Activated naive CD8-positive, alpha-beta T cell treated with anti-CD3 and anti-CD28 coated beads, Interleukin-2, amount 50 U/mL, for 24 hours (primary cell): ENCODE measurements around the gene ZSWIM8.
"Not testable (repeated sequence)": the region's sequence is repeated elsewhere in the genome, so short reads cannot be mapped to it uniquely, and the experiment has no call there.

Source experiments
- ATAC-seq: fragments of 150-1000 bp; cut with Tn5 transposase; one replicate; pipeline ENCODE4 v1.10.0; 2021
- DNase-seq: peaks from one replicate; pipeline ENCODE4 v3.0.0; 2021
- H3K27ac Mint-ChIP-seq: one replicate; pipeline ENCODE4 v1.8.0; 2021; ENCODE audit warnings: mild to moderate bottlenecking, mixed read lengths
- H3K27me3 Mint-ChIP-seq: one replicate; pipeline ENCODE4 v1.8.0; 2021; ENCODE audit warnings: mixed read lengths
- H3K36me3 Mint-ChIP-seq: one replicate; pipeline ENCODE4 v1.8.0; 2021; ENCODE audit warnings: low read depth, mixed read lengths
- H3K4me1 Mint-ChIP-seq: one replicate; pipeline ENCODE4 v1.8.0; 2021; ENCODE audit warnings: mixed read lengths
- H3K4me3 Mint-ChIP-seq: one replicate; pipeline ENCODE4 v1.8.0; 2021; ENCODE audit warnings: mild to moderate bottlenecking, moderate library complexity, mixed read lengths
- H3K9me3 Mint-ChIP-seq: one replicate; pipeline ENCODE4 v1.8.0; 2021; ENCODE audit warnings: mixed read lengths

The ZSWIM8 gene

DNA sequence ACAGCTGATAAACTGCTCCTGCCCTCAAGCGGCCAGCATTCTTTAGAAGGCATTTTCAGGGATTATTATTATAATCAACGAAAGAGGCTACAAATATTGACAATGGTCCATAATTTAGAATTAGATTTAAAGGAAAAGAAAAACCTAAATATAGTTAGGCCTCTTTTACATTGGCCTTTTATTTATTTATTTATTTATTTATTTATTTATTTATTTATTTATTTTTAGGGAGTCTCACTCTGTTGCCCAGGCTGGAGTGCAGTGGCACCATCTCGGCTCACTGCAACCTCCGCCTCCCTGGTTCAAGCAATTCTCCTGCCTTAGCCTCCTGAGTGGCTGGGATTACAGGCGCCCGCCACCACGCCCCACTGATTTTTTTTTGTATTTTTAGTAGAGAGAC is 43.7 kb downstream of the ZSWIM8 start:
- not testable (repeated sequence) for H3K27ac Mint-ChIP-seq, H3K9me3 Mint-ChIP-seq, DNase-seq, H3K36me3 Mint-ChIP-seq, H3K27me3 Mint-ChIP-seq, H3K4me3 Mint-ChIP-seq, ATAC-seq, H3K4me1 Mint-ChIP-seq

DNA sequence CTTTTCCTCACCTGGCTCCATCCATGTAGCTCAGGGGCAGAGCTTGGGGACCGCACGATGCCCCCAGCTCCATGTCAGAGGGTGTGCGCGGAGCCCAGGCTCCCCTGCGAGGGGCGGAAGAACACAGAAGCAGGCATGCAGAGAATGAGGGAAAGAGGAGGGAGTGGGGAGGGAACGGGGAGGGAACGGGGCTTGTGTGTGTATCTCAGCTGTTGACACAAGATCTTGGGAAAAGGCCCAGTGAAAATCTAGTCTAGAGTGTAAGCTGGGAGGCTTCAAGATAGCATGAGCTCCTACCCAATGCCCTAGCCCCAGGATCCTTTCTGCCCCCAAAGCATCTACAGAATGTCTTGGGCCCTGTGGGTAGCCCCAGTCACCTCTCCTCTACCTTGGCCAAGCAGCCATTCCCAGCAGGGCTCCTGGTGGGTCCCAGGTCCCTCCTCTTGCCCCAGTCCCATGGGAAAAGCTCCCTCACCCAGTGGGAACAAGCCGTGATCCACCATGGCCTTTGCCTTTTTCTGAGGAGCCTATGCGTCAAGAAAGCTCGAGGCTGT is 51.1 kb downstream of the ZSWIM8 start:
- ATAC-seq, result no peak

GRCh38 chr10:73837072-73837471 is 51.7 kb downstream of the ZSWIM8 start:
- ATAC-seq (no peak), DNase-seq (no peak)
- H3K4me3 Mint-ChIP-seq, result no peak overlapping the region
- no peak overlapping the region for H3K27ac Mint-ChIP-seq
- no peaks in the 10 kb centered on the region for H3K4me1 Mint-ChIP-seq
- no peaks in the 10 kb centered on the region for H3K36me3 Mint-ChIP-seq
- H3K9me3 Mint-ChIP-seq, result no peaks in the 10 kb centered on the region
- no peaks in the 10 kb centered on the region for H3K27me3 Mint-ChIP-seq

More for the DNA sequence above, 51.1 kb downstream of the ZSWIM8 start:
- no peak overlapping the region for H3K27ac Mint-ChIP-seq
- no peaks in the 10 kb centered on the region for H3K36me3 Mint-ChIP-seq
- no peaks in the 10 kb centered on the region for H3K4me1 Mint-ChIP-seq
- no peaks in the 10 kb centered on the region for H3K27me3 Mint-ChIP-seq
- H3K9me3 Mint-ChIP-seq, result no peaks in the 10 kb centered on the region
- H3K4me3 Mint-ChIP-seq, result no peak overlapping the region
- DNase-seq, result no peak

DNA sequence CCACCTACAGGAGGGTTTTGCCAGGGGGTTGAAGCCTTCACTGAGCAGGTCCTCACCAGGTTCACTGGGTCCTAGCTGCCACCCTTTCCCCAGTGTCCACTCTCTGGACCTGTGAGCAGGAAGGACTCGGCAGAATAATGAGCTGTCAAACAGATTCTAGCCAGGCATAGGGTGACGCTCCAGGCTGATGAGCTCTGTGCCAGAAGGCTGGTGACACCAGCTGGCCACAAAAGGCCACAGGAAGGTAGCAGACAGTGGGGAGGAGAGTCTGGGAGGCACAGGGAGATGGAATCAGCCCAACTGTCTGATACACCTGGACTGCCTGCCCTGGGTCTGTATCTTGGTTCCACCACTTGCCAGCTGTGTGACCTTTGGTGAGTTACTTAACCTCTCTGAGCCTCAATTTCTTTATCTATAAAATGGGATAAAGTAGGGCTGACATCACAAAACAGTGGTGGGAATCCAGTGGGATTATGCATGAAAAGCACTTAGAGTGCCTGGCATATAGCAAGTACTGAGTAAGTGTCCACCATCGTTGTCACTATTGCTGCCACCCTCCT is 52.7 kb downstream of the ZSWIM8 start:
- no peaks in the 10 kb centered on the region for H3K4me1 Mint-ChIP-seq
- no peak overlapping the region for H3K4me3 Mint-ChIP-seq
- H3K9me3 Mint-ChIP-seq, result no peaks in the 10 kb centered on the region
- peaks cover 2% of the 10 kb centered on the region for H3K36me3 Mint-ChIP-seq
- no peak overlapping the region for H3K27ac Mint-ChIP-seq
- H3K27me3 Mint-ChIP-seq, result no peaks in the 10 kb centered on the region
- DNase-seq, result no peak
- ATAC-seq, result no peak

DNA sequence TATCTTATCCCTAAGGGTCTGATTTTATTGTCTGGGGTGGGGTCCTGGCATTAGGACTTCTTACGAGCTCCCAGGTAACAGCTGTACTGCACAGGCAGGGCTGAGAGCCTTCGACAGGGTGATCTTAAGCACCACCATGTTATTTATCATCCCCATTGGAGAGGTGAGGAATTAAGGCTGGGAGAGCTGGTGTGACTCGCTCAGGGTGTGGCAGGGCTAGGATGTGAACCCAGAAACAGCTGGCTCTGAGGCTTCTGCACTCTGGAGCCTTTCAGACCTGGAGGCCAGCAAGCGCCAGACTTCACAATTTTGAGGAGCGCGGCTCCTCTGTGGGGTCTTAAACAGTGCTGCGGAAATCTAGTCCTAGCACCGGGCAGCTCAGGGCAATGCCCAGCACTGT is 53.4 kb downstream of the ZSWIM8 start:
- H3K27ac Mint-ChIP-seq, result no peak overlapping the region
- DNase-seq (no peak), ATAC-seq (no peak)
- no peaks in the 10 kb centered on the region for H3K4me1 Mint-ChIP-seq
- H3K27me3 Mint-ChIP-seq, result no peaks in the 10 kb centered on the region
- no peaks in the 10 kb centered on the region for H3K9me3 Mint-ChIP-seq
- H3K36me3 Mint-ChIP-seq, result peaks cover 6% of the 10 kb centered on the region
- no peak overlapping the region for H3K4me3 Mint-ChIP-seq

DNA sequence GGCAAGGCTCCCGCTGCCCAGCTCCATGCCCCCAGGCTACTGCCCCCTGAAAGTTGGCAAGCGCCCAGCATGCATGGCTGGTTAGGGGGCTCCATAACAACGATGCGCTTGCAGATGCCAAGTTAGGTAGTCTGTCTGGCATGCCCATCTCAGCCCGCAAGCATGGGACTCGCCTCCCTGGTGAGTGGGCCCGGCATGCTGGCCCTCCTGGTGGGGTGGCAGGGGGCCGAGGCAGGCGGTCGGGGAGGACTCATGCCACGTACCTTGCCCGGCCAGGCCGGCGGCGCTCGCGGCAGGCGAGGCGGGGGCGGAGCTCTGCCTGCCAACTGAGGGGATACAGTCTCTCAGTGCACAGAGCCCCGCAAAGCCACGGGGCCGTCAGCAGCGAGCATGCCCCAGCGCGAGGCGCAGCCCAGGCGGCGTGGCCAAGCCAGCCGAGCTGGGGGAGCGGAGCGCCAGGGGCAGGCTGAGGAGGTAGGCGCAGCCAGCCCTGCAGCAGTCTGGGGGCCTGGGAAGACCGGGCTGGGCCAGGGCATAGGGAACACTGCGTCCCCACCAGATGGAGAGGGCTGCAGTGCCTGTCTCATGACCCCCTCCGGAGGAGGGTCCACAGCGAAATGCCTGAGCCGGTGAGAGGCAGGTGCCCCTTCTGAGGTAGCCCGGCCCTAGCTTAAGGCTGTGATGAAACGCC is 54.0 kb downstream of the ZSWIM8 start:
- H3K36me3 Mint-ChIP-seq, result peaks cover 6% of the 10 kb centered on the region
- no peaks in the 10 kb centered on the region for H3K9me3 Mint-ChIP-seq
- H3K4me3 Mint-ChIP-seq, result no peak overlapping the region
- no peak for DNase-seq
- ATAC-seq, result no peak
- H3K27ac Mint-ChIP-seq, result no peak overlapping the region
- H3K4me1 Mint-ChIP-seq, result no peaks in the 10 kb centered on the region
- no peaks in the 10 kb centered on the region for H3K27me3 Mint-ChIP-seq

GRCh38 chr10:73840056-73840402 is 54.6 kb downstream of the ZSWIM8 start:
- ATAC-seq (no peak), DNase-seq (no peak)
- Mint-ChIP-seq H3K36me3 (peaks cover 6% of the 10 kb centered on the region), H3K4me1 (no peaks in the 10 kb centered on the region), H3K9me3 (no peaks in the 10 kb centered on the region), H3K27ac (no peak overlapping the region), H3K27me3 (no peaks in the 10 kb centered on the region), H3K4me3 (no peak overlapping the region)

GRCh38 chr10:73840403-73841060 is 55.1 kb downstream of the ZSWIM8 start:
- H3K4me1 Mint-ChIP-seq, result no peaks in the 10 kb centered on the region
- H3K4me3 Mint-ChIP-seq, result no peak overlapping the region
- no peak for ATAC-seq
- H3K9me3 Mint-ChIP-seq, result no peaks in the 10 kb centered on the region
- no peak overlapping the region for H3K27ac Mint-ChIP-seq
- DNase-seq, result no peak
- no peaks in the 10 kb centered on the region for H3K27me3 Mint-ChIP-seq
- H3K36me3 Mint-ChIP-seq, result peaks cover 6% of the 10 kb centered on the region

- Mint-ChIP-seq H3K4me3 (no peak overlapping the region), H3K36me3 (peaks cover 6% of the 10 kb centered on the region), H3K27ac (no peak overlapping the region), H3K27me3 (no peaks in the 10 kb centered on the region), H3K9me3 (no peaks in the 10 kb centered on the region), H3K4me1 (no peaks in the 10 kb centered on the region)
- no peak for DNase-seq
- no peak for ATAC-seq
Measured at GRCh38 chr10:73841061-73841421, 55.6 kb downstream of the ZSWIM8 start.

DNA sequence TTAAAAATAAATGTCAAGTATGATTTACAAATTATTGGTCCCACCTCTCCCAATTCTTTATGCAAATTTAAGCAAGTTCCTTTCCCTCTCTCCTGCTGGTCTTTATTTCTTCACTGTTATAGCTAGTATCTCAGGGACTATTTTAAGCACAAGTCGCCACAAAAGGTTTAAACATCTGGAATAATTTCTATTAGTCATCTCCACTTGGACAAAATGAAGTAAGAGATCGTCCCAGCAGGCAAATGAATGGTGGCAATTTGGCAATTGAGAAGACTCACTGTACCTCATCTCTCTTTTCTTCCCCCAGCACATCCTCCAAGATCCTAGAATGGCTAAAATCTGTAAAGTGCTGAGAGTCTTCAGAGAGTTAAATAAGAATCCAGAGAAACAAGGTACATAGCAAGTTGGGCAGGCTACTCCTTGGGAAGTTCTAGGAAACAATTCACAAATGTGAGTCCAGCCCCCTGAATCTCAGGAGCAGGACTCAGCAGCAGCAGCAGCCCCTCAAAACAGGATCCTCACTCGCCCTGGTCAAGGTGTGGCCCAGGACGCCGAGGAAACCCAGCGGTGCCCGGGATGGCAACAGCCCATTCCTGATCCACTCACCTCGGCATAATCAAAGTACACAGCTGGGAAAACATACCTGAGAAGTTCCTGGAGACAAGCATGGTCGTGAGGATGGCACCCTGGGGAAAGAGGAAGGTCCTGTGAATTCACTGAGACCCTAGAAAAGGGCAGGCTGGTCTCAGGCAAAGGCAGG is 56.3 kb downstream of the ZSWIM8 start:
- no peaks in the 10 kb centered on the region for H3K4me1 Mint-ChIP-seq
- H3K27me3 Mint-ChIP-seq, result no peaks in the 10 kb centered on the region
- peaks cover 6% of the 10 kb centered on the region for H3K36me3 Mint-ChIP-seq
- no peak overlapping the region for H3K4me3 Mint-ChIP-seq
- no peak overlapping the region for H3K27ac Mint-ChIP-seq
- no peaks in the 10 kb centered on the region for H3K9me3 Mint-ChIP-seq
- ATAC-seq (no peak), DNase-seq (no peak)

DNA sequence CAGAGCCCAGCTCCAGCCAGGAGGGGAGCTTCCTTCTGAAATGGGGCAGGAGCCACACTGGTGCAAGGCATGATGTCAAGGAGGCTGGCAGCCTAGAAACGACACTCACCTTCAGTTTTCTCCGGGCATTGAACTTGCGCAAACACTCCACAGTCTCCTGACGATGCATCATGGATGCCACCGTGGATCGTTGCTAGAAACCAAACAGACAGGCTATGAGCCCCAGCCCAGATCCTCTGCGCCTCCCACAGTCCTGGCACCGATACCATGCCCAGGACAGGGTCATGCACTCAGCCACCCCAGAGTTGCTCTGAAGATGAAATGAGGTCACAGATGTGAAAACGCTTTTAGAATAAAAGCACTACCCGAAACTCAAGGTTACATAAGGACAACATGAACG is 56.9 kb downstream of the ZSWIM8 start:
- H3K36me3 Mint-ChIP-seq, result peaks cover 6% of the 10 kb centered on the region
- H3K4me1 Mint-ChIP-seq, result no peaks in the 10 kb centered on the region
- no peak for ATAC-seq
- DNase-seq, result no peak
- no peaks in the 10 kb centered on the region for H3K9me3 Mint-ChIP-seq
- no peaks in the 10 kb centered on the region for H3K27me3 Mint-ChIP-seq
- H3K4me3 Mint-ChIP-seq, result no peak overlapping the region
- H3K27ac Mint-ChIP-seq, result no peak overlapping the region

DNA sequence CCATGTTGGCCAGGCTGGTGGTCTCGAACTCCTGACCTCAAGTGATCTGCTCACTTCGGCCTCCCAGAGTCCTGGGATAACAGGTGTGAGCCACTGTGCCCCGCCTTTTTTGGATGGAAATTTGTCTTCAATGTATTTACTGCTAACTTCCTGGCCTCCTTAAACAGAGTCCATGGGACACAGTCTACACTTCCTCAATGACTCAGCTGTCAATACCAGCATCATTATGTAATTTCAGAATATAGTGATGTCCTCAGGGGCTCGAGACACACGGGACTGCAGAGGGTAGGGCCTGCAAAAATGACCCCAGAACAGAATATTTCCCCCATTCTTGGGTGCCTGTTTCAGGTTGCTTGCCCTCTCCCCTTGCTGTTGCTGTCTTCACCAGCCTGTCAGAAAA is 57.9 kb downstream of the ZSWIM8 start:
- DNase-seq (no peak), ATAC-seq (no peak)
- H3K27ac Mint-ChIP-seq, result no peak overlapping the region
- peaks cover 6% of the 10 kb centered on the region for H3K36me3 Mint-ChIP-seq
- H3K9me3 Mint-ChIP-seq, result no peaks in the 10 kb centered on the region
- H3K4me3 Mint-ChIP-seq, result no peak overlapping the region
- no peaks in the 10 kb centered on the region for H3K27me3 Mint-ChIP-seq
- no peaks in the 10 kb centered on the region for H3K4me1 Mint-ChIP-seq

DNA sequence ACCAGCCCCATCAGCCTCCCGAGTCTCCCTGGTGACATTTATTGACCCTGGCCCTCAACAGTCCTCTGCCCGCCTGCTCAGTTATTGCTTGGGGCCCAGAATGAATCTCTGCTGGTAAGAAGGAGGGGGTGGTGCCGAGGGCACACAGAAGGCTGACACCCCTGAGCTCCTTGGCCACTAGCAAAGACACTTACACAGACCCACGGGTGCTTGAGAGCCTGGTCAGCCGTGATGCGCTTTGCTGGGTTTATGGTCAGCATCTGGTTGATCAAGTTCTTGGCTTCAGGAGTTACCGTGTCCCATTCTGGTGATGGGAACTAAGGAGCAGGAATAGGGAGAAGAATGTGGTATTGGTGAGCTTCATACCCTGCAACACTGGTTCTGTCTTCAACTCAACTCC is 61.6 kb downstream of the ZSWIM8 start:
- DNase-seq (no peak), ATAC-seq (no peak)
- Mint-ChIP-seq H3K4me3 (no peak overlapping the region), H3K36me3 (peaks cover 11% of the 10 kb centered on the region), H3K27me3 (no peaks in the 10 kb centered on the region), H3K27ac (no peak overlapping the region), H3K4me1 (peaks cover 8% of the 10 kb centered on the region), H3K9me3 (no peaks in the 10 kb centered on the region)

- H3K9me3 Mint-ChIP-seq, result no peaks in the 10 kb centered on the region
- peak overlapping the region; percentile 24 for H3K4me3 Mint-ChIP-seq
- peaks cover 8% of the 10 kb centered on the region for H3K4me1 Mint-ChIP-seq
- DNase-seq, result peak; percentile 96
- no peaks in the 10 kb centered on the region for H3K27me3 Mint-ChIP-seq
- ATAC-seq, result peak; percentile 99
- peak overlapping the region; percentile 33 for H3K27ac Mint-ChIP-seq
- peaks cover 11% of the 10 kb centered on the region for H3K36me3 Mint-ChIP-seq
Measured at GRCh38 chr10:73848821-73849489, 63.5 kb downstream of the ZSWIM8 start.
